ENCODE results near the gene TAS2R30.

DNA sequence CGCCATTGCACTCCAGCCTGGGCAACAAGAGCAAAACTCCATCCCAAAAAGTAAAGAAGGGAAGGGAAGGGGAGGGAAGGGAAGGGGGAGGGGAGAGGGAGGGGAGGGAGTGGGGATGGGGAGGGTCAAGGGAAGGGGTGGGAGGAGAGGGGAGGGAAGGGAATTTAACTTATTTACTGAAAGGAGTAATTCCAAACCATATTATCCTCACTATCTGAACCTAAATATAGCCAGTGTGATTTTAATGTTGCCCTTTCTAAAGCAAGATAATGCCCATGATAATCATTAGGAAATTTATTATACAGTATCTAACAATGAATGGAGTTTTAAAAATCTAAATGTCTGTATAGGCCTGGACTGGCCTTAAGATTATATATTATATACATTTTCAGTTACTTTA lies 43.8 kb upstream of the TAS2R30 start:
- TF ChIP-seq, protein P1, sequence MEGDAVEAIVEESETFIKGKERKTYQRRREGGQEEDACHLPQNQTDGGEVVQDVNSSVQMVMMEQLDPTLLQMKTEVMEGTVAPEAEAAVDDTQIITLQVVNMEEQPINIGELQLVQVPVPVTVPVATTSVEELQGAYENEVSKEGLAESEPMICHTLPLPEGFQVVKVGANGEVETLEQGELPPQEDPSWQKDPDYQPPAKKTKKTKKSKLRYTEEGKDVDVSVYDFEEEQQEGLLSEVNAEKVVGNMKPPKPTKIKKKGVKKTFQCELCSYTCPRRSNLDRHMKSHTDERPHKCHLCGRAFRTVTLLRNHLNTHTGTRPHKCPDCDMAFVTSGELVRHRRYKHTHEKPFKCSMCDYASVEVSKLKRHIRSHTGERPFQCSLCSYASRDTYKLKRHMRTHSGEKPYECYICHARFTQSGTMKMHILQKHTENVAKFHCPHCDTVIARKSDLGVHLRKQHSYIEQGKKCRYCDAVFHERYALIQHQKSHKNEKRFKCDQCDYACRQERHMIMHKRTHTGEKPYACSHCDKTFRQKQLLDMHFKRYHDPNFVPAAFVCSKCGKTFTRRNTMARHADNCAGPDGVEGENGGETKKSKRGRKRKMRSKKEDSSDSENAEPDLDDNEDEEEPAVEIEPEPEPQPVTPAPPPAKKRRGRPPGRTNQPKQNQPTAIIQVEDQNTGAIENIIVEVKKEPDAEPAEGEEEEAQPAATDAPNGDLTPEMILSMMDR (IDR thresholded peaks at IDR 0.05), result no peak
- no peak for TF ChIP-seq EZH2 (IDR thresholded peaks at IDR 0.05; ENCODE audit: borderline replicate concordance, insufficient read depth, low read depth, low read length, poor library complexity, severe bottlenecking)
